Transverse colon (tissue), 4 donors: ENCODE data around the gene KRTAP5-1. TPM values are rescaled to one million over a fixed set of nuclear protein-coding genes. Genes with fewer than 3 reads are reported as not detected.

Experiments used
- DNase-seq: peaks from one replicate; pipeline ENCODE4 v3.0.0-alpha.2; 2019
- H3K27ac ChIP-seq, 4 donors: fragments of 200-600 bp; sonication (generic); 2 replicates each; pipeline ENCODE4 v1.5.1; 2016 to 2018; ENCODE audit warnings: inconsistent platforms in 4 of 4
- H3K27me3 ChIP-seq: fragments of 200-600 bp; sonication (generic); 2 replicates; pipeline ENCODE4 v1.5.1; 2017; ENCODE audit warnings: inconsistent platforms
- H3K36me3 ChIP-seq, 4 donors: fragments of 200-600 bp; sonication (generic); 2 replicates each; pipeline ENCODE4 v1.5.1; 2017 to 2019; ENCODE audit warnings: inconsistent platforms in 4 of 4
- H3K4me1 ChIP-seq, 4 donors: fragments of 200-600 bp; sonication (generic); 2 replicates each; pipeline ENCODE4 v1.5.1; 2017 to 2020; ENCODE audit warnings: inconsistent platforms in 4 of 4
- H3K4me3 ChIP-seq, 4 donors: fragments of 200-600 bp; sonication (generic); 1 replicate in 1 of 4; 2 replicates in 3 of 4; pipeline versions ENCODE4 v1.5.1 to v1.6.1; 2017 to 2019; ENCODE audit warnings: inconsistent platforms in 4 of 4
- H3K9me3 ChIP-seq, 2 donors: fragments of 200-600 bp; sonication (generic); 2 replicates each; pipeline ENCODE4 v1.5.1; 2017 to 2019; ENCODE audit warnings: inconsistent platforms in 2 of 2
- EP300 ChIP-seq: sonication (generic); formaldehyde crosslinking; IDR thresholded peaks from one replicate; pipeline ENCODE4 v1.6.1; 2017; ENCODE audit warnings: antibody characterized with exemption, low read depth
- POLR2A ChIP-seq: fragments of 450-650 bp; IDR thresholded peaks from one replicate; pipeline ENCODE4 v1.6.1; 2016; ENCODE audit warnings: antibody characterized with exemption, mild to moderate bottlenecking, moderate library complexity
- POLR2AphosphoS5 ChIP-seq, 3 donors: sonication (generic); formaldehyde crosslinking; IDR thresholded peaks; one replicate each; pipeline ENCODE4 v1.6.1; 2016; ENCODE audit warnings: antibody characterized with exemption in 3 of 3
- WGBS, 2 donors: methylation state at CpG; one replicate each; pipeline ENCODE4 v1.1.5; 2018; ENCODE audit warnings: low coverage in 1 of 2; 5-methylcytosine and 5-hydroxymethylcytosine counted together
- in situ Hi-C, 4 donors: fragments of 200-750 bp; cut with MboI; loops; one replicate each; pipeline versions ENCODE4 v1.15.0 to v1.15.1; 2017; ENCODE audit warnings: low sequenced_read_pairs in 3 of 4, low pct_ligation_motif_present in 1 of 4, low pct_unique_long_range_greater_than_20kb in 1 of 4
- intact Hi-C: fragments of 100-400 bp; cut with DNase I; formaldehyde crosslinking; loops from one replicate; pipeline ENCODE4 v1.15.1; 2023; ENCODE audit warnings: low total_unique reads
- total RNA-seq, 4 donors: library from RNA; depleted of rRNA; stranded (reverse); fragments of >200 nt; gene quantifications; one replicate each; pipeline ENCODE4 v1.1.0, GENCODE V29; 2016
- TF ChIP-seq, protein P1 (sequence below), 5 experiments: fragments of 200-600 bp in 3 of 5; fragments of 450-650 bp in 2 of 5; sonication (generic) in 3 of 5; IDR thresholded peaks; 1 replicate in 2 of 5; 2 replicates in 3 of 5; pipeline ENCODE4 v1.5.1; 2016 to 2017; ENCODE audit warnings: antibody characterized with exemption in 5 of 5, inconsistent platforms in 3 of 5, mild to moderate bottlenecking in 2 of 5, moderate library complexity in 1 of 5

Gene KRTAP5-1
- total RNA-seq, 4 donors from 2014 or later = not detected

DNA sequence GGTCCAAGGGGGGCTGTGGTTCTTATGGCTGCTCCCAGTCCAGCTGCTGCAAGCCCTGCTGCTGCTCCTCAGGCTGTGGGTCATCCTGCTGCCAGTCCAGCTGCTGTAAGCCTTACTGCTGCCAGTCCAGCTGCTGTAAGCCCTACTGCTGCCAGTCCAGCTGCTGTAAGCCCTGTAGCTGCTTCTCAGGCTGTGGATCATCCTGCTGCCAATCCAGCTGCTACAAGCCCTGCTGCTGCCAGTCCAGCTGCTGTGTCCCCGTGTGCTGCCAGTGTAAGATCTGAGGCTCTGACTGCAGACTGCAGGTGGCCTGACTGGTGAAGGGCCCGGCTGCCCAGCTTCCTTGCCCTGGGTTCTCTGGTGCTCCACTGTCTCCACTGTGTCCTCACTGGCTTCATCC lies 45.2 kb upstream of the KRTAP5-1 start:
- no peak for DNase-seq
- TF ChIP-seq, protein P1, sequence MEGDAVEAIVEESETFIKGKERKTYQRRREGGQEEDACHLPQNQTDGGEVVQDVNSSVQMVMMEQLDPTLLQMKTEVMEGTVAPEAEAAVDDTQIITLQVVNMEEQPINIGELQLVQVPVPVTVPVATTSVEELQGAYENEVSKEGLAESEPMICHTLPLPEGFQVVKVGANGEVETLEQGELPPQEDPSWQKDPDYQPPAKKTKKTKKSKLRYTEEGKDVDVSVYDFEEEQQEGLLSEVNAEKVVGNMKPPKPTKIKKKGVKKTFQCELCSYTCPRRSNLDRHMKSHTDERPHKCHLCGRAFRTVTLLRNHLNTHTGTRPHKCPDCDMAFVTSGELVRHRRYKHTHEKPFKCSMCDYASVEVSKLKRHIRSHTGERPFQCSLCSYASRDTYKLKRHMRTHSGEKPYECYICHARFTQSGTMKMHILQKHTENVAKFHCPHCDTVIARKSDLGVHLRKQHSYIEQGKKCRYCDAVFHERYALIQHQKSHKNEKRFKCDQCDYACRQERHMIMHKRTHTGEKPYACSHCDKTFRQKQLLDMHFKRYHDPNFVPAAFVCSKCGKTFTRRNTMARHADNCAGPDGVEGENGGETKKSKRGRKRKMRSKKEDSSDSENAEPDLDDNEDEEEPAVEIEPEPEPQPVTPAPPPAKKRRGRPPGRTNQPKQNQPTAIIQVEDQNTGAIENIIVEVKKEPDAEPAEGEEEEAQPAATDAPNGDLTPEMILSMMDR (IDR thresholded peaks at IDR 0.05) = no peak
- TF ChIP-seq POLR2A = no peak
- no peak for TF ChIP-seq EP300
- no peak for TF ChIP-seq POLR2AphosphoS5 (IDR thresholded peaks at IDR 0.05)
- Histone ChIP-seq H3K4me3 (no peak overlapping the region), H3K9me3 (no peaks in the 10 kb centered on the region), H3K27me3 (peaks cover 32% of the 10 kb centered on the region), H3K27ac (no peak overlapping the region), H3K36me3 (no peaks in the 10 kb centered on the region), H3K4me1 (peaks cover 0 to 7% (median 1%) of the 10 kb centered on the region in 4 donors)
- WGBS, 2 donors = 62% methylated on average over 2 of the region's 2 CpGs; no CpG with 5 or more reads in 1 of the 2 donors
- intact Hi-C loops = no loop called here
- in situ Hi-C loops = no loop called here

DNA sequence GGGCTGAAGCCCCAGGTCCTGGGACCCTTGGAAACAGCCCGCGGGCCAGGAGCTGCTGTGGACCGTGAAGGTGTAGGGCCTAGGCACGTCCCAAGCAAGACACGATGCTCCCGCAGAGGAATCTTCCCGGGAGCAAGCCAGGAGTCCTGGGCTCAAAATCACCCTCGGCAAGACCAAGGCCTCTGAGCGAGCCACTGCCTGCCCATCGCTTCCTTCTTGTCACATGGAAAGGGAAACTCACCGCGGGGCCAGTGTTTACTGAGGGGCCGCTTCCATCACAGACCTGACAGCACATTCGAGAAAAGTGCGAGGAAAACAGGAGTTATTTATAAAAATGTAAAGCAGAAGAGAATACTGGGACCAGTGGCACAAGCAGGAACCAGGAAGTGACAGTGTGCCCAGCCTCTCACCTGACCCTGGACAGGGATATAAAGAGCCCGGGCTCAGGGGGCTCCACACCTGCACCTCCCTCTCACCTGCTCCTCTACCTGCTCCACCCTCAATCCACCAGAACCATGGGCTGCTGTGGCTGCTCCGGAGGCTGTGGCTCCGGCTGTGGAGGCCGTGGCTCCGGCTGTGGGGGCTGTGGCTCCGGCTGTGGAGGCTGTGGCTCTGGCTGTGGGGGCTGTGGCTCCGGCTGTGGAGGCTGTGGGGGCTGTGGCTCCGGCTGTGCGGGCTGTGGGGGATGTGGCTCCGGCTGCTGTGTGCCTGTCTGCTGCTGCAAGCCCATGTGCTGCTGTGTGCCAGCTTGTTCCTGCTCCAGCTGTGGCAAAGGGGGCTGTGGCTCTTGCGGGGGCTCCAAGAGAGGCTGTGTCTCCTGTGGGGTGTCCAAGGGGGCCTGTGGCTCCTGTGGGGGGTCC lies 44.5 kb upstream of the KRTAP5-1 start, which contains the start of gene KRTAP5-5:
Gene KRTAP5-5 (plus strand): TSS at position 450 of the 860 bp plus-strand sequence. CDS start 66 bp downstream, at position 516.
- H3K4me3 ChIP-seq = no peak within 1 kb of the TSS
- in situ Hi-C loops = no loop called here
- no peaks in the 10 kb centered on the region for H3K36me3 ChIP-seq
- whole genome bisulfite sequencing, 2 donors = 80% methylated on average over 16 of the region's 26 CpGs; no CpG with 5 or more reads in 1 of the 2 donors
- DNase-seq = no peak
- H3K4me1 ChIP-seq = peaks cover 0 to 7% (median 1%) of the 10 kb centered on the region in 4 donors
- no peaks in the 10 kb centered on the region for H3K9me3 ChIP-seq
- TF ChIP-seq POLR2A (no peak), EP300 (no peak), POLR2AphosphoS5 (IDR thresholded peaks at IDR 0.05) (no peak)
- TF ChIP-seq, protein P1 (IDR thresholded peaks at IDR 0.05) = no peak
- intact Hi-C loops = loop anchor here (2.0 kb wide), 1 partner anchor 87 kb away; no protein-coding TSS in a partner anchor
- peaks cover 32% of the 10 kb centered on the region for H3K27me3 ChIP-seq
- H3K27ac ChIP-seq = no peak within 1 kb of the TSS

DNA sequence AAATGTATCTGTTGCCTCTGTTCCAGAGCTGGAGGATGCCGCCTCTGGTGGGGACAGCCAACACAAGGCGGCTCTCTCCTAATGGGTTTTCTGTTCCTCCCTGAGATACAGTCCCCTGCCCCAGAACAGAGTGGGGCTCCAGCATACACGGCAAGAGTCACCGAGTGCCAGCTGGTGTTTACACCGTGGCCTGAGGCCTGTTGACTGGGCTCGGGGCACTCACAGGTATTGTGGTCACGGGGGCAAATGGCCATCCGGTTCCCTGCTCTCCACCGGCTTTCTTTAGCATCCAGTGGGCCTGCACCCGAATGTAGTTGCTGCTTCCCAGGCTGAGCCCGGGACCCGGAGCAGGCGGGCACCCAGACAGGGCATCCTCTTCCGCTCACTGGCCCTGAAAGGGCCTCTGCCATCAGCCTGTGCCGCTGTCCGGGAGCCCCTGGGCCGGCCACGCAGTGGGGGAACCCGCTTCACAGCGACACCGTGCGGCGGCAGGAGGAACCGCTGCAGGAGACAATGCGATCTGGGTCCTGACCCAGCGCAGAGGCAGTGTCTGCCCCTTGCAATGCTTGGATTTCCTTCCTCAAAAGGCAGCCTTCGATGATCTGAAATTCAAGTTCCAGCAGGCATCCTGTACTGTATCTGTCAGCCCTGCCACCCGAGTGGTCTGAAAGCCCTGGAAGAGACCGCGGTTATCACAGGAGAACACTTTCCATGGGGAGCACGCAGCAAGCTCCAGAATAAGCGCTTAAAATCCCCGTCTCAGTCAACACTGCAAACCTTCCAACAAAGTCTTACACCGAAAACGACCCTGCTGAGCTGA lies 43.6 kb upstream of the KRTAP5-1 start:
- Histone ChIP-seq H3K27me3 (peaks cover 32% of the 10 kb centered on the region), H3K9me3 (no peaks in the 10 kb centered on the region), H3K27ac (no peak overlapping the region), H3K36me3 (no peaks in the 10 kb centered on the region), H3K4me3 (no peak overlapping the region), H3K4me1 (peaks cover 0 to 7% (median 1%) of the 10 kb centered on the region in 4 donors)
- DNase-seq = peak; percentile 64
- 33 to 83% methylated on average over 1 to 33 of the region's 35 CpGs for WGBS, 2 donors
- in situ Hi-C loops (no loop called here), intact Hi-C loops (loop anchor here (2.0 kb wide), 1 partner anchor 86 kb away; no protein-coding TSS in a partner anchor)
- TF ChIP-seq EP300 (no peak), POLR2AphosphoS5 (IDR thresholded peaks at IDR 0.05) (no peak), POLR2A (no peak)
- TF ChIP-seq, protein P1 (IDR thresholded peaks at IDR 0.05) = peak; percentile 83 to 96 (median 89)

DNA sequence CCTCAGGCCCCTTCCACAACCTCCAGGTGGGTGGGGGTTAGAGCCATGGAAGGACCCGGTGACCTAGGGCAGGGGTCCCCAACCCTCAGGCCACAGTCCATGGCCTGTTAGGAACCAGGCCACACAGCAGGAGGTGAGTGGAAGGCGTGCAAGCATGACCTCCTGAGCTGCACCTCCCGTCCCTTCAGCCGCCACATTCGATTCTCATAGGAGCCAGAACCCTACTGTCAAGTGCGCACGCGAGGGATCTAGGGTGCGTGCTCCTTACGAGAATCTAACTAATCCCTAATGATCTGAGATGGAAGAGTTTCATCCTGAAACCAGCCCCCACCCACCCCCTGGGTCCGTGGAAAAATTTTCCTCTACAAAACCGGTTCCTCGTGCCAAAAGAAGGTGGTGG lies 40.5 kb upstream of the KRTAP5-1 start:
- Histone ChIP-seq H3K27me3 (peaks cover 11% of the 10 kb centered on the region), H3K36me3 (no peaks in the 10 kb centered on the region), H3K4me1 (peaks cover 0 to 7% (median 1%) of the 10 kb centered on the region in 4 donors), H3K27ac (no peak overlapping the region), H3K9me3 (no peaks in the 10 kb centered on the region), H3K4me3 (no peak overlapping the region)
- TF ChIP-seq POLR2A = no peak
- TF ChIP-seq POLR2AphosphoS5 (IDR thresholded peaks at IDR 0.05) = no peak
- TF ChIP-seq, protein P1 (IDR thresholded peaks at IDR 0.05) = no peak
- no peak for TF ChIP-seq EP300
- intact Hi-C loops (no loop called here), in situ Hi-C loops (no loop called here)
- no peak for DNase-seq
- 83% methylated on average over 13 of the region's 13 CpGs; no CpG with 5 or more reads in 1 of the 2 donors for WGBS, 2 donors
